Panc1 (cell line): ENCODE results near the gene TOLLIP. TPM values are rescaled to one million over a fixed set of nuclear protein-coding genes. Genes with fewer than 3 reads are reported as not detected.

Source experiments
- ATAC-seq: fragments of 200-7000 bp; cut with Tn5 transposase; 2 replicates; pipeline ENCODE4 v1.9.1; 2020; ENCODE audit warnings: mild to moderate bottlenecking, moderate library complexity
- BruUV-seq: library from RNA; stranded (reverse); fragments of 400-500 nt; replicated peaks from 2 replicates; lab custom pipeline; 2021; lab: Mats Ljungman, UMichigan
- CTCF ChIA-PET: fragments of 300-600 bp; sonication (Branson Sonifier 250); formaldehyde crosslinking; loops from one replicate; lab custom pipeline; 2022; ENCODE audit warnings: antibody characterized with exemption; lab: Charles Lee
- POLR2A ChIA-PET: fragments of 300-600 bp; sonication (Branson Sonifier 250); formaldehyde crosslinking; loops from one replicate; lab custom pipeline; 2022; ENCODE audit warnings: antibody characterized with exemption; lab: Charles Lee
- DNase-seq: peaks from one replicate; pipeline ENCODE4 v3.0.0-alpha.2; 2010; ENCODE audit warnings: low read depth, low spot score
- H3K27ac ChIP-seq: 2 replicates; pipeline ENCODE4 v1.5.1; 2011; ENCODE audit warnings: mild to moderate bottlenecking, low read length, inconsistent platforms
- H3K27me3 ChIP-seq: fragments of 200-500 bp; sonication (Bioruptor generic); 2 replicates; pipeline ENCODE4 v1.6.0; 2014; ENCODE audit warnings: low read length, inconsistent platforms; ENCODE audit not compliant: control insufficient read depth, insufficient read depth
- H3K36me3 ChIP-seq: fragments of 200-500 bp; sonication (Bioruptor generic); 2 replicates; pipeline ENCODE4 v1.5.1; 2014; ENCODE audit warnings: inconsistent platforms, mild to moderate bottlenecking, low read length, moderate library complexity; ENCODE audit not compliant: control insufficient read depth, insufficient read depth
- H3K4me1 ChIP-seq: 2 replicates; pipeline ENCODE4 v1.5.1; 2011; ENCODE audit warnings: inconsistent platforms, mild to moderate bottlenecking, low read length, moderate library complexity; ENCODE audit not compliant: control insufficient read depth, insufficient read depth
- H3K4me3 ChIP-seq, 2 experiments: 2 replicates each; pipeline ENCODE4 v1.5.1; 2011 to 2012; ENCODE audit warnings: low read depth in 2 of 2, low read length in 2 of 2, mild to moderate bottlenecking in 2 of 2, inconsistent platforms in 1 of 2, moderate library complexity in 1 of 2
- H3K9me3 ChIP-seq: fragments of 200-500 bp; sonication (Bioruptor generic); 2 replicates; pipeline ENCODE4 v1.5.1; 2014; ENCODE audit warnings: low read depth, mild to moderate bottlenecking, inconsistent platforms, low read length, moderate library complexity; ENCODE audit not compliant: control insufficient read depth, insufficient read depth
- POLR2AphosphoS5 ChIP-seq: IDR thresholded peaks from 2 replicates; pipeline ENCODE4 v1.6.1; 2012; ENCODE audit warnings: mild to moderate bottlenecking, low read depth, low read length, moderate library complexity
- SIN3A ChIP-seq: IDR thresholded peaks from 2 replicates; pipeline ENCODE4 v1.6.1; 2012; ENCODE audit warnings: low read depth, mild to moderate bottlenecking, low read length, moderate library complexity, borderline replicate concordance; ENCODE audit not compliant: insufficient read depth
- TCF7L2 ChIP-seq: IDR thresholded peaks from 2 replicates; pipeline ENCODE4 v1.6.1; 2011; ENCODE audit warnings: mild to moderate bottlenecking, low read depth, low read length, inconsistent platforms
- in situ Hi-C: cut with HindIII; loops from 2 replicates; pipeline ENCODE4 v1.10.0; 2016; ENCODE audit warnings: low sequenced_read_pairs, low pct_unique_long_range_greater_than_20kb
- intact Hi-C: fragments of 100-400 bp; cut with micrococcal nuclease; formaldehyde crosslinking; loops from one replicate; pipeline ENCODE4 v1.10.0; 2022; ENCODE audit not compliant: unreplicated experiment
- total RNA-seq: library from RNA; stranded (reverse); gene quantifications from one replicate; pipeline ENCODE4 v1.2.1, GENCODE V29; 2021; ENCODE audit not compliant: unreplicated experiment
- TF ChIP-seq, protein P1 (sequence below): fragments of 450-650 bp; IDR thresholded peaks from 2 replicates; pipeline ENCODE4 v1.5.1; 2017; ENCODE audit warnings: mild to moderate bottlenecking
- TF ChIP-seq, protein P2 (sequence below), 2 experiments: IDR thresholded peaks; 2 replicates each; pipeline ENCODE4 v1.6.1; 2011 to 2012; ENCODE audit warnings: low read depth in 2 of 2, control low read depth in 1 of 2, low read length in 1 of 2, mild to moderate bottlenecking in 1 of 2, moderate library complexity in 1 of 2; ENCODE audit not compliant: insufficient read depth in 1 of 2

The TOLLIP gene
- total RNA-seq, 1 experiment from 2014 or later: 141 TPM

DNA sequence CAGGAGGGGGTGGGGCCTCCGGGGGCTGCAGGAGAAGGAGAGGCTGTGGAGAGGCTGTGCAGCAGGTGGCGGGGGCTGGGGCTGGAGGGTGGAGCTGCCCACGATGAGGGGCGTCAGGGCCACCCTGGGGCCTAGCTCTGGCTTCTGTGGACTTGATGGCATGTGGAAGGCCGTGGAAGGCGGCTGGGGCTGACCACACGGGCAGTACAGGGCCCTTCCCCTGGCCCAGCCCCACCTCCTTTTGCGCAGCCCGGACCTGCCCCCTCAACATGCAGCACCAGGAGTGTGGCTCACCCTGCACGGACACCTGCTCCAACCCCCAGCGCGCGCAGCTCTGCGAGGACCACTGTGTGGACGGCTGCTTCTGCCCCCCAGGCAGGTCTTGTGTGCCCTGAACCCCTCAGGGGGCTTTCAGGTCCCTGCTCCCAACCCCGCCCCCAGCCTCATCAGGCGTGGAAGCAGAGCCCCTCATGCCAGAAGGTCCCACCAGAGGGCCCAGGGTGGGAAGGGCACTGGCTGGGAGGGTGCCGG lies 80.4 kb downstream of the TOLLIP start:
- no TSS peak for BruUV-seq
- Histone ChIP-seq H3K9me3 (no peaks in the 10 kb centered on the region), H3K27me3 (no peaks in the 10 kb centered on the region; the same call in 1 of the 2 replicates), H3K36me3 (no peaks in the 10 kb centered on the region), H3K4me3 (no peak overlapping the region), H3K27ac (no peak overlapping the region), H3K4me1 (peaks cover 18% of the 10 kb centered on the region)
- in situ Hi-C loops (no loop called here), intact Hi-C loops (loop anchor here (10.0 kb wide), 1 partner anchor 114 kb away; no protein-coding TSS in a partner anchor)
- ChIA-PET POLR2A (no interaction called here), CTCF (interaction anchor here (0.7 kb wide), 1 partner anchor 29 kb away, joined by 3 read pairs; no protein-coding TSS in a partner anchor)
- no peak for ATAC-seq
- no peak for DNase-seq
- no peak for TF ChIP-seq POLR2AphosphoS5
- no peak for TF ChIP-seq TCF7L2
- TF ChIP-seq, protein P1, sequence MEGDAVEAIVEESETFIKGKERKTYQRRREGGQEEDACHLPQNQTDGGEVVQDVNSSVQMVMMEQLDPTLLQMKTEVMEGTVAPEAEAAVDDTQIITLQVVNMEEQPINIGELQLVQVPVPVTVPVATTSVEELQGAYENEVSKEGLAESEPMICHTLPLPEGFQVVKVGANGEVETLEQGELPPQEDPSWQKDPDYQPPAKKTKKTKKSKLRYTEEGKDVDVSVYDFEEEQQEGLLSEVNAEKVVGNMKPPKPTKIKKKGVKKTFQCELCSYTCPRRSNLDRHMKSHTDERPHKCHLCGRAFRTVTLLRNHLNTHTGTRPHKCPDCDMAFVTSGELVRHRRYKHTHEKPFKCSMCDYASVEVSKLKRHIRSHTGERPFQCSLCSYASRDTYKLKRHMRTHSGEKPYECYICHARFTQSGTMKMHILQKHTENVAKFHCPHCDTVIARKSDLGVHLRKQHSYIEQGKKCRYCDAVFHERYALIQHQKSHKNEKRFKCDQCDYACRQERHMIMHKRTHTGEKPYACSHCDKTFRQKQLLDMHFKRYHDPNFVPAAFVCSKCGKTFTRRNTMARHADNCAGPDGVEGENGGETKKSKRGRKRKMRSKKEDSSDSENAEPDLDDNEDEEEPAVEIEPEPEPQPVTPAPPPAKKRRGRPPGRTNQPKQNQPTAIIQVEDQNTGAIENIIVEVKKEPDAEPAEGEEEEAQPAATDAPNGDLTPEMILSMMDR: no peak
- TF ChIP-seq SIN3A: no peak
- TF ChIP-seq, protein P2, sequence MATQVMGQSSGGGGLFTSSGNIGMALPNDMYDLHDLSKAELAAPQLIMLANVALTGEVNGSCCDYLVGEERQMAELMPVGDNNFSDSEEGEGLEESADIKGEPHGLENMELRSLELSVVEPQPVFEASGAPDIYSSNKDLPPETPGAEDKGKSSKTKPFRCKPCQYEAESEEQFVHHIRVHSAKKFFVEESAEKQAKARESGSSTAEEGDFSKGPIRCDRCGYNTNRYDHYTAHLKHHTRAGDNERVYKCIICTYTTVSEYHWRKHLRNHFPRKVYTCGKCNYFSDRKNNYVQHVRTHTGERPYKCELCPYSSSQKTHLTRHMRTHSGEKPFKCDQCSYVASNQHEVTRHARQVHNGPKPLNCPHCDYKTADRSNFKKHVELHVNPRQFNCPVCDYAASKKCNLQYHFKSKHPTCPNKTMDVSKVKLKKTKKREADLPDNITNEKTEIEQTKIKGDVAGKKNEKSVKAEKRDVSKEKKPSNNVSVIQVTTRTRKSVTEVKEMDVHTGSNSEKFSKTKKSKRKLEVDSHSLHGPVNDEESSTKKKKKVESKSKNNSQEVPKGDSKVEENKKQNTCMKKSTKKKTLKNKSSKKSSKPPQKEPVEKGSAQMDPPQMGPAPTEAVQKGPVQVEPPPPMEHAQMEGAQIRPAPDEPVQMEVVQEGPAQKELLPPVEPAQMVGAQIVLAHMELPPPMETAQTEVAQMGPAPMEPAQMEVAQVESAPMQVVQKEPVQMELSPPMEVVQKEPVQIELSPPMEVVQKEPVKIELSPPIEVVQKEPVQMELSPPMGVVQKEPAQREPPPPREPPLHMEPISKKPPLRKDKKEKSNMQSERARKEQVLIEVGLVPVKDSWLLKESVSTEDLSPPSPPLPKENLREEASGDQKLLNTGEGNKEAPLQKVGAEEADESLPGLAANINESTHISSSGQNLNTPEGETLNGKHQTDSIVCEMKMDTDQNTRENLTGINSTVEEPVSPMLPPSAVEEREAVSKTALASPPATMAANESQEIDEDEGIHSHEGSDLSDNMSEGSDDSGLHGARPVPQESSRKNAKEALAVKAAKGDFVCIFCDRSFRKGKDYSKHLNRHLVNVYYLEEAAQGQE (IDR thresholded peaks at IDR 0.05; ENCODE audit: insufficient read depth in 1 of 2, low read depth in 2 of 2, low read length in 1 of 2): no peak

GRCh38 chr11:1228101-1228821 lies 81.2 kb downstream of the TOLLIP start:
- CTCF ChIA-PET: interaction anchor here (0.5 kb wide), 1 partner anchor 605 kb away, joined by 3 read pairs; no protein-coding TSS in a partner anchor
- no TSS peak for BruUV-seq
- no peak overlapping the region for H3K4me3 ChIP-seq
- H3K27ac ChIP-seq: no peak overlapping the region
- no peaks in the 10 kb centered on the region for H3K9me3 ChIP-seq
- TF ChIP-seq, protein P2 (IDR thresholded peaks at IDR 0.05; ENCODE audit: insufficient read depth in 1 of 2, low read depth in 2 of 2, low read length in 1 of 2): no peak
- TF ChIP-seq, protein P1: no peak
- TF ChIP-seq POLR2AphosphoS5: no peak
- no peak for TF ChIP-seq TCF7L2
- H3K36me3 ChIP-seq: no peaks in the 10 kb centered on the region
- in situ Hi-C loops: no loop called here
- DNase-seq (no peak), ATAC-seq (no peak)
- no peaks in the 10 kb centered on the region; the same call in 1 of the 2 replicates for H3K27me3 ChIP-seq
- intact Hi-C loops: loop anchor here (10.0 kb wide), 1 partner anchor 113 kb away; no protein-coding TSS in a partner anchor
- H3K4me1 ChIP-seq: peaks cover 22% of the 10 kb centered on the region
- POLR2A ChIA-PET: no interaction called here
